ENCODE measurements around the gene TRMT112. TPM values are rescaled to one million over a fixed set of nuclear protein-coding genes. Genes with fewer than 3 reads are reported as not detected.
A peak's percentile ranks its signal among the peaks of the same experiment; 100 is the strongest.

TRMT112 gene
- total and polyA plus RNA-seq, 2 of the 8 experiments (the other 6 are each of a cell fraction or from before 2014, with no cell fraction given), result 300 to 650 TPM

GRCh38 chr11:64316672-64317324 is 561 bp downstream of the TRMT112 start:
- Histone ChIP-seq H3K18ac (ENCODE audit: extremely low read depth, low read length) (peak overlapping the region; percentile 71), H3K36me3 (ENCODE audit: control insufficient read depth in 2 of 4, insufficient read depth in 4 of 4, low read length in 3 of 4) (peaks cover 2 to 26% (median 15%) of the 10 kb centered on the region in 4 experiments; a peak in 7 of 8 replicates), H3K56ac (replicated peaks; ENCODE audit: insufficient read length, low read depth, low read length) (peak overlapping the region; percentile 86), H3K23me2 (ENCODE audit: low read depth, low read length) (peaks cover 5% of the 10 kb centered on the region; the same call in 1 of the 2 replicates), H2AFZ (ENCODE audit: low read length) (no peak overlapping the region), H3K27ac (ENCODE audit: low read depth, low read length) (peak overlapping the region; percentile 91), H3K4me2 (ENCODE audit: insufficient read depth in 1 of 2, low read depth in 2 of 2, low read length in 2 of 2) (peak overlapping the region; percentile 60 to 75), H2BK120ac (replicated peaks; ENCODE audit: low read depth, low read length) (no peak overlapping the region), H3K4me1 (replicated peaks in 1 of 4; ENCODE audit: control insufficient read depth in 3 of 4, insufficient read depth in 4 of 4, low read length in 3 of 4) (peaks cover 0 to 5% (median 3%) of the 10 kb centered on the region in 4 experiments; a peak in 5 of 7 replicates), H4K8ac (ENCODE audit: extremely low read depth, insufficient read depth, low read length) (peak overlapping the region; percentile 97; the same call in 1 of the 2 replicates), H3K23ac (ENCODE audit: insufficient read length) (no peak overlapping the region), H3K4me3 (ENCODE audit: extremely low read depth in 1 of 4, insufficient read depth in 2 of 4, low read depth in 3 of 4, low read length in 4 of 4) (peak overlapping the region; percentile 73 to 80 (median 77)), H3K9ac (replicated peaks in 1 of 4; ENCODE audit: extremely low read depth in 1 of 4, low read depth in 3 of 4, low read length in 3 of 4) (peak overlapping the region; percentile 70 to 85 (median 79)), H3K14ac (ENCODE audit: insufficient read length) (no peak overlapping the region), H3K4ac (replicated peaks; ENCODE audit: insufficient read length, low read depth, low read length) (peak overlapping the region; percentile 85), H2AK5ac (ENCODE audit: low read depth, low read length) (0 out of 2 replicates have a peak overlapping the region, but pooled peaks have one; percentile 71), H3K27me3 (replicated peaks in 1 of 4; ENCODE audit: control insufficient read depth in 3 of 4, extremely low read depth in 1 of 4, insufficient read depth in 3 of 4, low read length in 3 of 4) (no peaks in the 10 kb centered on the region), H2BK20ac (ENCODE audit: low read length) (no peak overlapping the region), H3K9me3 (ENCODE audit: insufficient read depth in 2 of 2, low read depth in 1 of 2, low read length in 1 of 2) (no peaks in the 10 kb centered on the region), H3K79me2 (ENCODE audit: control insufficient read depth in 1 of 2, insufficient read depth in 2 of 2, low read length in 2 of 2) (peaks cover 0 to 18% of the 10 kb centered on the region in 2 experiments; a peak in 1 of 4 replicates), H2BK15ac (ENCODE audit: low read length) (no peak overlapping the region), H2BK5ac (ENCODE audit: low read depth, low read length) (peak overlapping the region; percentile 84), H4K5ac (ENCODE audit: insufficient read length, low read depth, low read length) (peak overlapping the region; percentile 7), H3K79me1 (ENCODE audit: low read depth, low read length) (peaks cover 7% of the 10 kb centered on the region; the same call in 1 of the 2 replicates), H4K91ac (replicated peaks; ENCODE audit: insufficient read length, low read length) (peak overlapping the region; percentile 94), H4K20me1 (replicated peaks in 1 of 2; ENCODE audit: control insufficient read depth in 1 of 2, insufficient read depth in 2 of 2, low read length in 2 of 2) (peaks cover 0 to 3% of the 10 kb centered on the region in 2 experiments), H2BK12ac (ENCODE audit: low read depth, low read length) (no peak overlapping the region)
- FAIRE-seq (no peak), DNase-seq (ENCODE audit: low read depth in 1 of 2, low spot score in 2 of 2) (no peak)
- 10% methylated on average over 32 of the region's 32 CpGs; no CpG with 5 or more reads in 1 of the 2 experiments for WGBS, 2 experiments (ENCODE audit: extremely low coverage in 1 of 2, insufficient coverage in 1 of 2, insufficient read length in 1 of 2, insufficient replicate concordance in 2 of 2, low coverage in 1 of 2, low lambda C conversion rate in 2 of 2, missing lambda C conversion rate in 1 of 2)
- ChIA-PET CTCF (ENCODE audit: partially characterized antibody) (interaction anchor here (0.7 to 20.8 kb wide), 12 partner anchors 10 to 372 kb away, joined by 3 to 614 read pairs (median 3); partner anchors contain the start of genes BAD, CATSPERZ, CCDC88B and NUDT22), POLR2A (ENCODE audit: partially characterized antibody) (interaction anchor here (0.9 to 6.6 kb wide), 26 partner anchors 9 to 250 kb away, joined by 3 to 61 read pairs (median 6); partner anchors contain the start of genes CCDC88B, ESRRA, FERMT3 and NUDT22)
- TF ChIP-seq CTCF (IDR thresholded peaks at IDR 0.05; ENCODE audit: control extremely low read depth in 1 of 3, insufficient read depth in 1 of 3, low read depth in 1 of 3, low read length in 3 of 3), result peak in 2 of 3 experiments; percentile 32 to 33; a peak in 3 of 4 replicates
- no peak for TF ChIP-seq RNF2 (IDR thresholded peaks at IDR 0.05; ENCODE audit: borderline replicate concordance, low read depth, low read length, missing control alignments, poor library complexity, severe bottlenecking)
- peak; percentile 15; the same call in 1 of the 2 replicates for TF ChIP-seq MAX (IDR thresholded peaks at IDR 0.05)
- no peak for TF ChIP-seq BACH1 (IDR thresholded peaks at IDR 0.05; ENCODE audit: low read length)
- peak; percentile 33 to 41; a peak in 3 of 4 replicates for TF ChIP-seq RAD21 (IDR thresholded peaks at IDR 0.05 in 1 of 2, conservative IDR thresholded peaks at IDR 0.05 in 1 of 2; ENCODE audit: low read depth in 2 of 2, low read length in 2 of 2)
- peak; percentile 42 for TF ChIP-seq TAF7 (optimal IDR thresholded peaks at IDR 0.05; ENCODE audit: borderline replicate concordance, low read depth, low read length)
- peak; percentile 14 for TF ChIP-seq POLR2AphosphoS5 (IDR thresholded peaks at IDR 0.05; ENCODE audit: low read depth, low read length)
